Osteoblast (primary cell): ENCODE data around the gene PHLDA3. TPM values are rescaled to one million over a fixed set of nuclear protein-coding genes. Genes with fewer than 3 reads are reported as not detected.

Experiments used
- DNase-seq: peaks from one replicate; pipeline ENCODE4 v3.0.0; 2011; ENCODE audit warnings: low spot score, mixed read lengths; ENCODE audit not compliant: insufficient read length; ENCODE audit errors: missing footprints
- H2AFZ ChIP-seq: 2 replicates; pipeline ENCODE4 v1.6.0; 2011; ENCODE audit warnings: mild to moderate bottlenecking, low read length
- H3K27ac ChIP-seq: 2 replicates; pipeline ENCODE4 v1.5.1; 2011; ENCODE audit warnings: mild to moderate bottlenecking, low read depth, low read length, moderate library complexity
- H3K27me3 ChIP-seq: 2 replicates; pipeline ENCODE4 v1.6.0; 2012; ENCODE audit warnings: mild to moderate bottlenecking, control low read depth, inconsistent platforms, low read length, moderate library complexity; ENCODE audit not compliant: insufficient read depth
- H3K36me3 ChIP-seq: 2 replicates; pipeline ENCODE4 v1.5.1; 2011; ENCODE audit warnings: mild to moderate bottlenecking, low read length, control low read depth, moderate library complexity; ENCODE audit not compliant: insufficient read depth
- H3K4me1 ChIP-seq: 2 replicates; pipeline ENCODE4 v1.5.1; 2011; ENCODE audit warnings: mild to moderate bottlenecking, low read length, control low read depth, moderate library complexity; ENCODE audit not compliant: insufficient read depth
- H3K4me2 ChIP-seq: 2 replicates; pipeline ENCODE4 v1.6.0; 2011; ENCODE audit warnings: mild to moderate bottlenecking, low read length; ENCODE audit not compliant: insufficient read depth
- H3K4me3 ChIP-seq: fragments of 200-600 bp; sonication (generic); 3 replicates; pipeline ENCODE4 v1.5.1; 2012; ENCODE audit warnings: mild to moderate bottlenecking, low read length, inconsistent platforms; ENCODE audit not compliant: insufficient read depth
- H3K79me2 ChIP-seq: 2 replicates; pipeline ENCODE4 v1.6.0; 2012; ENCODE audit warnings: mild to moderate bottlenecking, low read length, control low read depth, inconsistent platforms; ENCODE audit not compliant: insufficient read depth
- H3K9me3 ChIP-seq: 2 replicates; pipeline ENCODE4 v1.5.1; 2011; ENCODE audit warnings: low read depth, low read length, control low read depth
- H4K20me1 ChIP-seq: 2 replicates; pipeline ENCODE4 v1.6.0; 2012; ENCODE audit warnings: mild to moderate bottlenecking, low read length, control low read depth; ENCODE audit not compliant: insufficient read depth
- CTCF ChIP-seq: IDR thresholded peaks from 2 replicates; pipeline ENCODE4 v1.5.1; 2011; ENCODE audit warnings: mild to moderate bottlenecking, low read depth, low read length, moderate library complexity; ENCODE audit errors: extremely low read depth
- total RNA-seq: library from RNA; depleted of rRNA; stranded (reverse); fragments of >200 nt; gene quantifications from 2 replicates; pipeline ENCODE4 v1.2.3, GENCODE V29; 2012

Gene PHLDA3
- 116 and 134 TPM in 2 replicates for total RNA-seq

- H3K27ac ChIP-seq: peak within 1 kb of the TSS; percentile 82
- peak; percentile 97 for DNase-seq
- H2AFZ ChIP-seq: peak within 1 kb of the TSS; percentile 68
- H3K79me2 ChIP-seq: peaks cover 48% of the 10 kb centered on the region
- no peaks in the 10 kb centered on the region for H3K9me3 ChIP-seq
- H3K27me3 ChIP-seq: no peaks in the 10 kb centered on the region
- H3K36me3 ChIP-seq: peaks cover 24% of the 10 kb centered on the region
- TF ChIP-seq CTCF: no peak
- peak within 1 kb of the TSS; percentile 97 for H3K4me2 ChIP-seq
- H4K20me1 ChIP-seq: peaks cover 33% of the 10 kb centered on the region
- peaks cover 36% of the 10 kb centered on the region for H3K4me1 ChIP-seq
- peak within 1 kb of the TSS; percentile 99 for H3K4me3 ChIP-seq
Measured at GRCh38 chr1:201468844-201469644, at the start of gene PHLDA3. TSS of gene PHLDA3 (minus strand) at chr1:201469188. CDS start at chr1:201468786, 402 bp downstream.

GRCh38 chr1:201518071-201518470, 49.1 kb upstream of the PHLDA3 start:
- no peaks in the 10 kb centered on the region for H3K79me2 ChIP-seq
- no peaks in the 10 kb centered on the region for H3K27me3 ChIP-seq
- no peaks in the 10 kb centered on the region for H4K20me1 ChIP-seq
- no peak overlapping the region for H2AFZ ChIP-seq
- no peak overlapping the region for H3K27ac ChIP-seq
- H3K36me3 ChIP-seq: no peaks in the 10 kb centered on the region
- H3K4me3 ChIP-seq: no peak overlapping the region
- TF ChIP-seq CTCF: no peak
- no peak for DNase-seq
- no peak overlapping the region for H3K4me2 ChIP-seq
- peaks cover 16% of the 10 kb centered on the region for H3K4me1 ChIP-seq
- no peaks in the 10 kb centered on the region for H3K9me3 ChIP-seq

- no peaks in the 10 kb centered on the region for H3K36me3 ChIP-seq
- no peaks in the 10 kb centered on the region for H3K9me3 ChIP-seq
- H3K27ac ChIP-seq: no peak overlapping the region
- H2AFZ ChIP-seq: no peak overlapping the region
- DNase-seq: no peak
- H3K4me2 ChIP-seq: no peak overlapping the region
- H3K27me3 ChIP-seq: no peaks in the 10 kb centered on the region
- H3K4me3 ChIP-seq: no peak overlapping the region
- no peaks in the 10 kb centered on the region for H3K79me2 ChIP-seq
- TF ChIP-seq CTCF: no peak
- H4K20me1 ChIP-seq: no peaks in the 10 kb centered on the region
- H3K4me1 ChIP-seq: peaks cover 20% of the 10 kb centered on the region
Measured at GRCh38 chr1:201517631-201518030, 48.6 kb upstream of the PHLDA3 start.

- Histone ChIP-seq H3K4me3 (no peak overlapping the region), H3K36me3 (no peaks in the 10 kb centered on the region), H4K20me1 (no peaks in the 10 kb centered on the region), H2AFZ (no peak overlapping the region), H3K79me2 (no peaks in the 10 kb centered on the region), H3K4me1 (peaks cover 30% of the 10 kb centered on the region), H3K27ac (no peak overlapping the region), H3K4me2 (no peak overlapping the region), H3K9me3 (no peaks in the 10 kb centered on the region), H3K27me3 (no peaks in the 10 kb centered on the region)
- TF ChIP-seq CTCF: no peak
- no peak for DNase-seq
Measured at GRCh38 chr1:201516511-201517127, 47.6 kb upstream of the PHLDA3 start.
